AG10803 (cell line): ENCODE measurements around the gene PRLR.
A peak's percentile ranks its signal among the peaks of the same experiment; 100 is the strongest.

Experiments
- DNase-seq: peaks from one replicate; pipeline ENCODE4 v3.0.0; 2010; ENCODE audit warnings: low read depth
- H3K4me3 ChIP-seq: 2 replicates; pipeline ENCODE4 v1.5.1; 2011; ENCODE audit warnings: mild to moderate bottlenecking, low read length, control low read depth
- TF ChIP-seq, protein P1 (sequence below): conservative IDR thresholded peaks from 2 replicates; pipeline ENCODE4 v1.5.1; 2011; ENCODE audit warnings: mild to moderate bottlenecking, low read length, control low read depth, inconsistent platforms

PRLR gene

DNA sequence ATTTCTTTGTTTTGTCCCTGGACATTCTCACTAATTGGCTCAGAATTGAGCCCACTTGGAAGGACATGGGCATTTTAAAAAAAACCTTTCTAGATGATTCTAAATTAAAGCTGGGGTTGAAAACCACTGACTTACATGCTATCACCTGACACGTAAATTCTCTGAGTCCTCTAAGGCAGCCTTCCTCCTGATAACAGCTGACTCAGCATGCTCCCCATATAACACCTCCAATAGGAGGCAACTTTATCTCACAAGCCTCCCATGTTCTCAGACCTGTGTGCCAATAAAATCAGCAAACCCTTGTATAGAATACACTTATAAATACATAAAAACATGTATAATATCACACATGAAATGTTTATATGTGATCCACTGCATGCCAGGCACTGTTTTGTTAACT is 133.4 kb downstream of the PRLR start:
- TF ChIP-seq, protein P1, sequence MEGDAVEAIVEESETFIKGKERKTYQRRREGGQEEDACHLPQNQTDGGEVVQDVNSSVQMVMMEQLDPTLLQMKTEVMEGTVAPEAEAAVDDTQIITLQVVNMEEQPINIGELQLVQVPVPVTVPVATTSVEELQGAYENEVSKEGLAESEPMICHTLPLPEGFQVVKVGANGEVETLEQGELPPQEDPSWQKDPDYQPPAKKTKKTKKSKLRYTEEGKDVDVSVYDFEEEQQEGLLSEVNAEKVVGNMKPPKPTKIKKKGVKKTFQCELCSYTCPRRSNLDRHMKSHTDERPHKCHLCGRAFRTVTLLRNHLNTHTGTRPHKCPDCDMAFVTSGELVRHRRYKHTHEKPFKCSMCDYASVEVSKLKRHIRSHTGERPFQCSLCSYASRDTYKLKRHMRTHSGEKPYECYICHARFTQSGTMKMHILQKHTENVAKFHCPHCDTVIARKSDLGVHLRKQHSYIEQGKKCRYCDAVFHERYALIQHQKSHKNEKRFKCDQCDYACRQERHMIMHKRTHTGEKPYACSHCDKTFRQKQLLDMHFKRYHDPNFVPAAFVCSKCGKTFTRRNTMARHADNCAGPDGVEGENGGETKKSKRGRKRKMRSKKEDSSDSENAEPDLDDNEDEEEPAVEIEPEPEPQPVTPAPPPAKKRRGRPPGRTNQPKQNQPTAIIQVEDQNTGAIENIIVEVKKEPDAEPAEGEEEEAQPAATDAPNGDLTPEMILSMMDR: no peak
- DNase-seq: no peak
- H3K4me3 ChIP-seq: no peak overlapping the region

DNA sequence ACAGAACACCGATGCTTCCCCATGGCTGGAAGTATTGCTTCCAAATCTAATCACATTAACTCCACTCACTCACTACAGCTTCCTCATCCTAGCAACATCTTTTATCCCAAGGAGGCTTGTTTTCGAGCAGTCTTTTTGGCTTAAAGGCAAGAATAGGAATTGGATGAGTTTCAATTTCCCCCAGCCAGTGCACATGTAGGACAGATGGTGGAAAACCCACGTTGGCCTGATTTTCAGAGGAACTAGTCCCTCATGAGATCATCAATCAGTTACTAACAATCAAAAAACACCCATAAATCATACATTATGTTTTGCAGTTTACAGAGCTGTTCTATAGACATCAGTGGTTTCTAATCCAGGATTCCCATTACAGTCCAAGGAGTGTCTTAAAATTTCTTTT is 134.1 kb downstream of the PRLR start:
- DNase-seq: peak; percentile 61
- TF ChIP-seq, protein P1: no peak
- H3K4me3 ChIP-seq: no peak overlapping the region

DNA sequence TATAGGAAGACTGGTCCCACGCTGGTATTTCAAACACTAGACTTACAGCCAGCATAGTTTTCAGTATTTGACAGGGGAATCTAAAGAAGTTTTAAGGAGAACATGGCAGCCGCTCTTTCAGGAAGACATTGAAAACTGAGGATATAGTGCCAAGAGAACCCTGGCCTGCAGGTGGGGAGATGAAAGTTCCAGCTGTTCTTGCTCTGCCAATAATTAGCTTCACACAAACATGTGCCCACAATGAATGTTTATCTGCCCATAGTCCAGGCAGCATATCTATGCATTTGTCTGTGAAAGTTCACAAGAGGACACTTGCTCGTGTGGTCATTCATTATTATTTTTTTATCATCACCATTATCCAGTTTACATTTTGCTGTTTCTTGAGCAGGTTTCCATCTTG is 134.9 kb downstream of the PRLR start:
- TF ChIP-seq, protein P1: no peak
- H3K4me3 ChIP-seq: no peak overlapping the region
- DNase-seq: no peak

- DNase-seq: no peak
- TF ChIP-seq, protein P1: no peak
- no peak overlapping the region for H3K4me3 ChIP-seq
These were observed 135.3 kb downstream of the PRLR start for GRCh38 chr5:35094948-35095347.

DNA sequence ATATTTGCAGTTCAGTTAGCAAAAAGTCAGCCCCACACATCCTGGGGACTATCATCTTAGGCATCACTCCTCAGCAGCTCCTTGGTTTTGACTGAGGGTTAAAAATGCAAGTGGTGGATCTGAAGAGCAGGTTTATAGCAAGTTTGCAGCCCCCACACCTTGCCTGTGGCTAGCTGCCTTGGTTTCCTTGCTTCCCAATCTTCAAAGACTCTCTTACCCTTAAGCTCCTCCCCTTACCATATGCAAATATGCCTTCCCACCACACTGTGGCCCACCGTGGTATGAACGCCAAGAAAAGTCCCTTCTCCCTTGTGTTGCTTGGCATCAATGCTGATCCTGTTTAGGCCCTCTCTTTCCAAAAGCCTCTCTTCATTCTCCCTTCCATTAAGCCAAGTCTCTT is 137.6 kb downstream of the PRLR start:
- TF ChIP-seq, protein P1: no peak
- DNase-seq: no peak
- no peak overlapping the region for H3K4me3 ChIP-seq

DNA sequence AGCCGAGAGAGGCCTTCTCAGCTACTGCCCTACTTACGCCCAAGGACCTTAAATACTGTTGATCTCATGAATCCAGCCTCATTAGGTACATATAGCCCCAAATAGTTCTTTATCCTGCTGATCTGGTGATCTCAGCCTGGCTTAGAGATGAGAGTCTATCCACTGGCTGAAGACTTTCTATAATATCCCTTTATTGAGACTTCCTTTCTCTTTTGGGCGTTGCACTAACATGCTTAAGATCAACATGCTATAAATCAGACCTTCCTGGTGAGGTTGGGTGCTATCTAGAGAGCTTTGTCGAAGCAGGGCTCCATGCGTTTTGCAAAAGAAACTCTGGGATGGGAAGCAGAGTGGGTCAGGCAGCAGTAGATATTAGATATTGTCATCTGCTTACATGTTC is 138.6 kb downstream of the PRLR start:
- TF ChIP-seq, protein P1: no peak
- DNase-seq: no peak
- no peak overlapping the region for H3K4me3 ChIP-seq

DNA sequence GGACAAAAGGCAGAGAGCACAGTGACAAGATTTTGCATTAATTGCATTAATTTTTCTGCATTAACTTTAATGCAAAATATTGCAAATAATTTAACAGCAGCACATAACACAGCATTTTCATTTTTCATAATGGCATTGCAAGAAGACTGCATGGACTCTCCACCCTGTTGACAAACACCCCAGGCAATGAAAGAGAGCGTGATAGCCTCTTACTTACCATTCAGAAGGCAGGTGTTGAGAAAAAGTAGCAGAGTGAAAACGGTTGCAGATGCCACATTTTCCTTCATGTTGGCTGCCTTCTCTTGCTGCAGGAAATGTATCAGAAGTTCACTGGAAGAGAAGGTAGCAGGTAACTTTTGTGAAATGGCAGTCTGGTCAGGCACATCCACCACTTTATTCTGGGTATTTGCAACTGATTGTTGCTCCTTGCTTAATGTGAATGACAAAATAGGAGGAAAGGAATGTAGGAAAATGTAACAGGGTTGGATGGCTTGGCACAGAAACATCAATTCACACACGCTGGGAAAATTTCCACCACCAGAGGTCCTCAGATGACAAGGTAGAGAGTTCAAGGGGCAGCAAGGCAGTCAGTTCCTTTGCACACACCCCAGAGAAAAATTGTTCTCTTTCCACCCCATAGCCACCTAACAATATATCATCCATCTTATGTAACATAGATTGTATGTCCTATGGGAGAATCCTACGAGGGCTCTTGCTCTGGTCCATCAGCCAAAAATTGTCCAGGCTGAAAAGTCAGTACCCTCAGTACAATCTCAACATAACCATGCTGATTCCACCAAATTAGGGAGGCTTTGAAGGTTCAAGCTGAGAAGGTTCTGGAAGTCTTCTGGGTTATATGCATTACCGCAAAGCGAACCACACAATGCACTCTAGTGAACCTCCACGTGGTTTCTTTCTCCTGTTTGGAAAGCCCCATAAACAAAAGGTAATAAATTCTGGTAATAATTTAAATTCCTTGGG is 140.7 kb downstream of the PRLR start:
- peak; percentile 82 for DNase-seq
- TF ChIP-seq, protein P1: peak; percentile 96
- H3K4me3 ChIP-seq: no peak overlapping the region
